ENCODE results near the gene TEX26. TPM values are rescaled to one million over a fixed set of nuclear protein-coding genes. Genes with fewer than 3 reads are reported as not detected.

TEX26 gene
- polyA plus RNA-seq, 1 donor from 2014 or later, result not detected

GRCh38 chr13:30943881-30944280 is 11.4 kb downstream of the TEX26 start:
- H3K9me3 ChIP-seq (ENCODE audit: low read length), result no peaks in the 10 kb centered on the region
- H3K4me3 ChIP-seq (ENCODE audit: low read length), result no peak overlapping the region
- no peak overlapping the region for H2AFZ ChIP-seq (ENCODE audit: low read depth, low read length)
- no peak overlapping the region for H3K9ac ChIP-seq (ENCODE audit: low read length)
- H3F3A ChIP-seq (ENCODE audit: insufficient read depth, low read length, poor library complexity, severe bottlenecking), result no peaks in the 10 kb centered on the region
- no peaks in the 10 kb centered on the region for H3K27me3 ChIP-seq (ENCODE audit: insufficient read depth, low read depth, low read length)
- no peaks in the 10 kb centered on the region for H3K36me3 ChIP-seq (ENCODE audit: insufficient read depth, low read length)
- no peak overlapping the region for H3K4me2 ChIP-seq (ENCODE audit: low read length)
- no peak overlapping the region for H3K27ac ChIP-seq (ENCODE audit: low read length)
- TF ChIP-seq RAD21 (conservative IDR thresholded peaks at IDR 0.05), result no peak
- no peaks in the 10 kb centered on the region for H3K9me2 ChIP-seq (ENCODE audit: insufficient read depth, low read length)
- H3K79me2 ChIP-seq (replicated peaks; ENCODE audit: insufficient read depth, low read length), result no peaks in the 10 kb centered on the region
- no peaks in the 10 kb centered on the region for H4K20me1 ChIP-seq (ENCODE audit: insufficient read depth)

GRCh38 chr13:30957258-30957943 is 24.9 kb downstream of the TEX26 start:
- no peak for TF ChIP-seq MXI1 (conservative IDR thresholded peaks at IDR 0.05; ENCODE audit: poor library complexity, severe bottlenecking)
- TF ChIP-seq EZH2 (IDR thresholded peaks at IDR 0.05; ENCODE audit: borderline replicate concordance, insufficient read depth, low read length, poor library complexity, severe bottlenecking), result no peak
- no peak for TF ChIP-seq EP300 (conservative IDR thresholded peaks at IDR 0.05; ENCODE audit: poor library complexity, severe bottlenecking)
- TF ChIP-seq TAF1 (IDR thresholded peaks at IDR 0.05; ENCODE audit: low read depth), result no peak
- no peak for TF ChIP-seq SMC3 (conservative IDR thresholded peaks at IDR 0.05; ENCODE audit: poor library complexity)
- TF ChIP-seq CTCF (IDR thresholded peaks at IDR 0.05; ENCODE audit: poor library complexity, severe bottlenecking), result no peak
- no peak for TF ChIP-seq REST (IDR thresholded peaks at IDR 0.05; ENCODE audit: borderline replicate concordance)
- TF ChIP-seq RAD21 (conservative IDR thresholded peaks at IDR 0.05), result no peak
- TF ChIP-seq POLR2AphosphoS5 (IDR thresholded peaks at IDR 0.05), result no peak

More at GRCh38 chr13:30957258-30957943, 24.9 kb downstream of the TEX26 start:
- Histone ChIP-seq H2AFZ (ENCODE audit: low read depth, low read length) (no peak overlapping the region), H3K9me3 (ENCODE audit: low read length) (no peaks in the 10 kb centered on the region), H3F3A (ENCODE audit: insufficient read depth, low read length, poor library complexity, severe bottlenecking) (no peaks in the 10 kb centered on the region), H3K36me3 (ENCODE audit: insufficient read depth, low read length) (no peaks in the 10 kb centered on the region), H3K79me2 (replicated peaks; ENCODE audit: insufficient read depth, low read length) (no peaks in the 10 kb centered on the region), H3K27me3 (ENCODE audit: insufficient read depth, low read depth, low read length) (no peaks in the 10 kb centered on the region), H3K4me2 (ENCODE audit: low read length) (no peak overlapping the region), H3K27ac (ENCODE audit: low read length) (no peak overlapping the region), H4K20me1 (ENCODE audit: insufficient read depth) (no peaks in the 10 kb centered on the region), H3K4me3 (ENCODE audit: low read length) (no peak overlapping the region), H3K9ac (ENCODE audit: low read length) (no peak overlapping the region), H3K9me2 (ENCODE audit: insufficient read depth, low read length) (no peaks in the 10 kb centered on the region)
